Activated naive CD8-positive, alpha-beta T cell treated with anti-CD3 and anti-CD28 coated beads for 36 hours (primary cell): ENCODE measurements around the gene USP6. TPM values are rescaled to one million over a fixed set of nuclear protein-coding genes. Genes with fewer than 3 reads are reported as not detected.
A peak's percentile ranks its signal among the peaks of the same experiment; 100 is the strongest.
"Not testable (repeated sequence)": the region's sequence is repeated elsewhere in the genome, so short reads cannot be mapped to it uniquely, and the experiment has no call there.

Source experiments
- DNase-seq: peaks from one replicate; pipeline ENCODE4 v3.0.0; 2021
- H3K27ac Mint-ChIP-seq: one replicate; pipeline ENCODE4 v1.8.0; 2022; ENCODE audit warnings: mild to moderate bottlenecking, moderate library complexity, mixed read lengths
- H3K27me3 Mint-ChIP-seq: one replicate; pipeline ENCODE4 v1.8.0; 2022; ENCODE audit warnings: mild to moderate bottlenecking, mixed read lengths
- H3K36me3 Mint-ChIP-seq: one replicate; pipeline ENCODE4 v1.8.0; 2021; ENCODE audit warnings: mild to moderate bottlenecking, mixed read lengths
- H3K4me1 Mint-ChIP-seq: one replicate; pipeline ENCODE4 v1.8.0; 2021; ENCODE audit warnings: mixed read lengths
- H3K4me3 Mint-ChIP-seq: one replicate; pipeline ENCODE4 v1.8.0; 2022; ENCODE audit warnings: mild to moderate bottlenecking, moderate library complexity, mixed read lengths
- H3K9me3 Mint-ChIP-seq: one replicate; pipeline ENCODE4 v1.8.0; 2022; ENCODE audit warnings: mixed read lengths
- total RNA-seq, 2 experiments: library from RNA; stranded (reverse); gene quantifications; one replicate each; pipeline ENCODE4 v1.2.3, GENCODE V29; 2021

USP6 gene
- total RNA-seq, 2 experiments from 2014 or later, result 0.04 to 0.10 TPM

DNA sequence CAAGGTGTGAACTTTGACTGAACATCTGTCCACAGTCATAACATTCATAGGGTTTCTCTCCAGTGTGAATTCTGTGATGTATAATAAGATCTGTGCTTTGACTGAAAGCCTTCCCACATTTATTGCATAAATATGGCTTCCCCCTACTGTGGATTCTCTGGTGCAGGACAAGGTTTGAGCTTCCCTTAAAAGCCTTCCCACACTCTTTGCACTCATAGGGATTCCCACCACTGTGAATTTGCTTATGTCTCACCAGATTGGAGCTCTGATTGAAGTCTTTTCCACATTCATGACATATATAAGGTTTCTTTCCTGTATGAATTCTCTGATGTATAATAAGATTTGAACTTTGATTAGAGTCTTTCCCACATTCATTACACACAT, 67.6 kb downstream of the USP6 start:
- H3K4me3 Mint-ChIP-seq, result no peak overlapping the region
- H3K9me3 Mint-ChIP-seq, result peaks cover 73% of the 10 kb centered on the region

DNA sequence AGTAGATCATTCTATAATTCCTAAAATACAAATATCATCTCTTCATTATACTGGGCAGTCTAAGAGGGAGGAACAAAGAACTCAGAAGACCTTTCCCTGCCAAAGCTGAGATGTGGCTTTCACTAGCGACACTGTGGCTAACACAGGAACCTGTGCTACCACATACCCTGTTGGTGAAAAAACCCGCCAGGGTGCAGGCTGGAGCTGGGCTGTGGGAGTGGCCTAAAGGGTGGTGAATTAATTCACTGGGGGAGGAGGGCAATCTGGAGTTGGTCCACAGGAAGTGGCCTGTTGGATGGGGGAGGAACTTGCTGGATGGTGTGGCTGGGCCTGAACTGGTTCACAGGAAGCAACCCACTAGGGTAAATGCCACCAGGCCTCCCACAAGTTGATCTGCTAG, 68.5 kb downstream of the USP6 start:
- no peak overlapping the region for H3K4me3 Mint-ChIP-seq
- no peaks in the 10 kb centered on the region for H3K4me1 Mint-ChIP-seq
- no peak overlapping the region for H3K27ac Mint-ChIP-seq
- peaks cover 70% of the 10 kb centered on the region for H3K9me3 Mint-ChIP-seq
- peaks cover 87% of the 10 kb centered on the region for H3K36me3 Mint-ChIP-seq
- no peaks in the 10 kb centered on the region for H3K27me3 Mint-ChIP-seq
- no peak for DNase-seq

More for the DNA sequence above, 67.6 kb downstream of the USP6 start:
- Mint-ChIP-seq H3K27ac (no peak overlapping the region), H3K4me1 (no peaks in the 10 kb centered on the region), H3K27me3 (no peaks in the 10 kb centered on the region), H3K36me3 (peaks cover 89% of the 10 kb centered on the region)
- DNase-seq, result no peak

DNA sequence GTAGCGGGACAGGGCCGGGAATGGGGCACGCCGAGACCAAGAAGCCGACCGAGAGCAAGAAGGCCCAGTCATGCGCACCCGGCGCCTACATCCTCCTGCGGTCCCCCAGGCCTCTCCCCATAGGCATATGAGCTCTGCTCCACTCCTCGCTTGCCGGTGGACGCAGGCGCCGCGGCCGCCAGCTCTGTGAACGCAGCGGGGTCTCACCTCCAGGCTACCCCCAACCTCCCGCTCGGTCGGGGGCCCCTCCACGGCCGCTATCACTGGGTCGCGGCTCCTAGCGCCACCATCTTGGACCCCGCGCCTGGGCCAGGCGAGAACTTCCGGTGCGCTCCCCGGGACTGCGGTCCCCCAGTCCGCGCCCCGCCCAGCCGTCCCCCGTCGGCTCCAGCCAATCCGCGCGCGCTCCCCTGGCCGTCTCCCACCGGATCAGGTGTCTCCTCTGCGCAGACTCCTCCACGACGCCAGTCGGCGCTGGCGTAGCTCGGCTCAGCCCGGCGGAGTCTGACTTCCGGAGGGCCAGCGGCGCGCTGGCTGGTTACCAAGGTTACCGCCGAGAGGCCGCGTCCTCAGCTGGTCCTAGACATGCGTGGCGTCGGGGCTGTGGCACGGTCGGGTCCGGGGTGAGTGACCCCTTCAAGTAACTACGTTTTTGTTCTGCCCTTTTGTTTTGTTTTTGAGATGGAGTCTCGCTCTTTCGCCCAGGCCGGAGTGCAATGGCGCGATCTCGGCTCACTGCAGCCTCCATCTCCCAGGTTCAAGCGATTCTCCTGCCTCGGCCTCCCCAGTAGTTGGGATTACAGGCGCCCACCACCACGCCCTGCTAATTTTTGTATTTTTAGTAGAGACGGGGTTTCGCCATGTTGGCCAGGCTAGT, 75.9 kb downstream of the USP6 start, which contains the start of gene ZNF594:
TSS of gene ZNF594 (minus strand) at position 328 of the 877 bp plus-strand sequence. CDS start 7,612 bp downstream, outside the sequence.
- peaks cover 23% of the 10 kb centered on the region for H3K4me1 Mint-ChIP-seq
- peaks cover 26% of the 10 kb centered on the region for H3K9me3 Mint-ChIP-seq
- peak within 1 kb of the TSS; percentile 89 for H3K27ac Mint-ChIP-seq
- no peaks in the 10 kb centered on the region for H3K27me3 Mint-ChIP-seq
- peaks cover 43% of the 10 kb centered on the region for H3K36me3 Mint-ChIP-seq
- peak within 1 kb of the TSS; percentile 94 for H3K4me3 Mint-ChIP-seq
- DNase-seq, result peak; percentile 99

DNA sequence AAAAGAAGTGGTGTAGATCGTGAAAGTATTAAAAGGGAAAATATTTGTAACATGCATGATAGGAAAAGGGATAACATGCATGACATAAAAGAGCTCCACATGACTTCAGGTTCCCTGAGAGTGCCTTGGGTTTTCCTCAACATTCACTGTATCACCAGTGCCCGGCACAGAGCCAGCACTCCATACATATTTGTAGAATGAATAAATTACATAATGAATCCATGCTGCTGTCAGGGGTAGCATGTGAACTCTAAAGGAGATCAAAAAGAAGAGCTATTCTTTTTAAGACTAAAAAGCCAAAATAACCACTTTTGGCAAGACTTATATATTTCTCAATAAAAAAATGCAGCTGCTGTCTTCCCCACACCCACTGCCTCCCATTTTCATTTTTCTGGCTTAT, 78.5 kb downstream of the USP6 start:
- DNase-seq, result no peak
- peaks cover 31% of the 10 kb centered on the region for H3K4me1 Mint-ChIP-seq
- H3K9me3 Mint-ChIP-seq, result peaks cover 13% of the 10 kb centered on the region

DNA sequence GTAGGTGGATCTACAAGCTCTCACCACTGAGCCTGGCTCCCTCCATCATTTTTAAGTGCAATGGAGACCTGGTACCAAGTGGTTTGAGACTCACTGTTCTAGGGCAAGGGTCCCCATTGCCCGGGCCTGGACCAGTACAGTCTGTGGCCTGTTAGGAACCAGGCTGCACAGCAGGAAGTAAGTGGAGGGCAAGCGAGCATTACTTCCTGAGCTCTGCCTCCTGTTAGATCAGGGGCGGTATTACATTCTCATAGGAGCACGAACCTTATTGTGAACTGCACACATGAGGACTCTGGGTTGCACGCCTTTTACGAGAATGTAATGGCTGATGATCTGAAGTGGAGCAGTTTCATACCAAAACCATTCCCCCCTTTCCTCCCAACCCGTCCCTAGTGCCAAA, 82.6 kb downstream of the USP6 start:
- Mint-ChIP-seq H3K36me3 (peaks cover 2% of the 10 kb centered on the region), H3K4me3 (no peak overlapping the region), H3K9me3 (no peaks in the 10 kb centered on the region), H3K27me3 (no peaks in the 10 kb centered on the region), H3K4me1 (peaks cover 10% of the 10 kb centered on the region), H3K27ac (no peak overlapping the region)
- no peak for DNase-seq

More for the DNA sequence above, 78.5 kb downstream of the USP6 start:
- Mint-ChIP-seq H3K27ac (peak overlapping the region; percentile 66), H3K4me3 (no peak overlapping the region), H3K36me3 (peaks cover 25% of the 10 kb centered on the region), H3K27me3 (no peaks in the 10 kb centered on the region)

DNA sequence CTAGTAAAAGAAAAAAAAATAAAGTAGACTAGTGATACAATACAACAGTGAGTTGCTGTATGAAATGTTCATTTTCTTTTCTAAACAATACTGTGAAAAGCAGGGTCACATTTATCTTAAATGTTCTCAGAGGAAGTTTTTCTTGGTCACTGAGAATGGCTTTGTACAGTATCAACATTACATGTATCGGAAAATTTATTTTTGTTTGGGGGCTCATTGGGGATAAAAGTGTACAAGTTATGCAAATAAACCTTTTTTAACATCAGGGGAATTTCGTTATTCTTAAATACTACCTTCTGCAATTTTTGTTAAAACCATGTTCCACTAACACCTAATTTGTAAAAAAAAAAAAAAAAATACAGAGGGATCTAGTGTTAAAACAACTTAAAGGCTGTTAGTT, 84.5 kb downstream of the USP6 start:
- DNase-seq, result no peak
- H3K27ac Mint-ChIP-seq, result no peak overlapping the region
- H3K27me3 Mint-ChIP-seq, result no peaks in the 10 kb centered on the region
- H3K4me1 Mint-ChIP-seq, result peaks cover 17% of the 10 kb centered on the region
- no peak overlapping the region for H3K4me3 Mint-ChIP-seq
- H3K36me3 Mint-ChIP-seq, result peaks cover 8% of the 10 kb centered on the region
- H3K9me3 Mint-ChIP-seq, result no peaks in the 10 kb centered on the region

DNA sequence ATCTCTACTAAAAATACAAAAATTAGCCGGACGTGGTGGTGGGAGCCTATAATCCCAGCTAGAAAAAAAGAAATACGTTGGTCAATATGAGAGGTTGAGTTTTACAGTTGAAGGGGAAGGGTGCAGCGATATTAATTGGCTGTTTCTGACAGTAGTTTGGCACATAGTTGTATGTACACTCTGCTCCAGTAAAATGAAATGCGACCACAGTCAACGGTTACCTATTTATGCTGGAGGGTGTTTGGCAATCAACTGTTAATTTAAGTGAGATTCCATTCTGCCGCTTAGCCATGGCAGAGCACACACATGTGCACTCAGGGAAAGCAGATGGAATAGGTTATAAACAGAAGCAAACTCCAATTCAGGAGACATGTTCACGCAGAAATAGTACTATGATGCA, 85.2 kb downstream of the USP6 start:
- no peak overlapping the region for H3K4me3 Mint-ChIP-seq
- peaks cover 8% of the 10 kb centered on the region for H3K36me3 Mint-ChIP-seq
- H3K27ac Mint-ChIP-seq, result no peak overlapping the region
- no peaks in the 10 kb centered on the region for H3K9me3 Mint-ChIP-seq
- peaks cover 17% of the 10 kb centered on the region for H3K4me1 Mint-ChIP-seq
- H3K27me3 Mint-ChIP-seq, result no peaks in the 10 kb centered on the region
- DNase-seq, result no peak

DNA sequence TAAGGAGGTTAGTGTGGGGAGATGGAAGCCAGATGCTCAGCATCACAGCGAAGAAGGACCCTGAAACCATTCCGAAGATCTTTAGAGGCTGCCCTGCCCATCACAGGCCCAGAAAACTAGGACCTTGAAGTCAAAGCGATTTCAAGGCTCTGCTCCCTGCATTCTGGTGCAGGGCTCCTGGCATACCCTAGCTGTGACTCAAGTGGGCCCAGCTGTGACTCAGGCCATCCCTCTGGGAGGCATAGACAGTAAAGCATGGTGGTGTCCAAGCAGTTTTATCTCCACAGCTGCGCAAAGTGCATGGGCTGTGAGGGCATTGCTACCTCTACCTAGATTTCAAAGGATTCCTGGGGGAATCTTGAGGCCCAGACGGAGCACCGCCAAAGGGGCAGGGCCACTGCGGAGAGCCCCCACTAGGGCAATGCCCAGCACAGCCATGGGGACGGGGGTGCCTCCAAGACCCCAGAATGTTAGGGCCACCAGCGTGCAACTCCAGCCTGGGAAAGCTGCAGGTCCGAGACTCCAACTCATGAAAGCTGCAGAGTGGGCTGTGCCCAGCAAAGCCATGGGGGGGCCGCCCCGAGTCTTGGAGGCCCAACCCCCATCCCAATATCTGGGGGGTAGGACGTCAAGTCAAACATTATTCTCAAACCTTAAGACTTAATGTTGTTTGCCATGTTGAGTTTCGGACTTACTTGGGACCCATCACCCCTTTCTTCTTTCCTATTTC, 87.5 kb downstream of the USP6 start:
- H3K27me3 Mint-ChIP-seq, result no peaks in the 10 kb centered on the region
- H3K27ac Mint-ChIP-seq, result no peak overlapping the region
- H3K9me3 Mint-ChIP-seq, result no peaks in the 10 kb centered on the region
- DNase-seq, result no peak
- H3K4me1 Mint-ChIP-seq, result peaks cover 10% of the 10 kb centered on the region
- H3K4me3 Mint-ChIP-seq, result no peak overlapping the region
- H3K36me3 Mint-ChIP-seq, result peaks cover 6% of the 10 kb centered on the region

DNA sequence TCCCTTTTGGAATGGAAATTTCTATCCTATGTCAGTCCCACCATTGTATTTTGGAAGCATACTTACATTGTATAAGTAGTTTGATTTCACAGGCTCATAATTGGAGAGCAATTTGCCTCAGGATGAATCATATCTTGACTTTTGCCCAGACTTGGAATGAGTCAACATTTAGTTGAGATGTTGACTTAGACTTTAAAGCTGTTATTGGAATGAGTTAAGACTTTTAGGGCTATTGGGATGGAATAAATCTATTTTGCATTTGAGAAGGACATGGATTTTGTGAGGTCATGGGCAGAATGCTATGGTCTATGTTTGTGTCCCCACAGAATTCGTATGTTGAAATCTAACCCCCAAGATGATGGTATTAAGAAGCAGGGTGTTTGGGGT, 88.1 kb downstream of the USP6 start:
- peaks cover 9% of the 10 kb centered on the region for H3K4me1 Mint-ChIP-seq
- no peak overlapping the region for H3K27ac Mint-ChIP-seq
- no peak for DNase-seq
- H3K9me3 Mint-ChIP-seq, result no peaks in the 10 kb centered on the region
- no peak overlapping the region for H3K4me3 Mint-ChIP-seq
- H3K27me3 Mint-ChIP-seq, result no peaks in the 10 kb centered on the region
- peaks cover 6% of the 10 kb centered on the region for H3K36me3 Mint-ChIP-seq

DNA sequence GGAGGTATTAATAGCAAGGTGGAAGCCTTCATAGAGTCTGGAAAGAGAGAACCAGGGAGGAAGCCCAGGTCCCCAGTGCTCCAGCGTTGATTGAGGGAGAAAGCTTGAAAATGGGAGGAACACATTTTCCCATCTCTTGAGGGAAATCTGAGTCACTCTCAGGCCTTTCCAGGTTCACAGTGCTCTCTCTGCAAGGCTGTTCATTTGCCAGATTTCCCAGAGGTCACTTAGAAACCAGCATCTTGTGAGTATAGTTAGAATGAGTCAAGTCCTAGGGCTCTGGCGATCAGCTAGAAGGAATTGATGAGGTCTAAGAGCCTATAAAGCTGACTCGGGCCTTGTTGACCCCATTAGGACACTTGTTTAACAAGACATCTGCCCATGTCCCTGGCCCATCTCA, 93.6 kb downstream of the USP6 start:
- Mint-ChIP-seq H3K4me3 (no peak overlapping the region), H3K9me3 (no peaks in the 10 kb centered on the region), H3K27ac (no peak overlapping the region), H3K36me3 (no peaks in the 10 kb centered on the region), H3K27me3 (no peaks in the 10 kb centered on the region), H3K4me1 (peaks cover 21% of the 10 kb centered on the region)
- no peak for DNase-seq

DNA sequence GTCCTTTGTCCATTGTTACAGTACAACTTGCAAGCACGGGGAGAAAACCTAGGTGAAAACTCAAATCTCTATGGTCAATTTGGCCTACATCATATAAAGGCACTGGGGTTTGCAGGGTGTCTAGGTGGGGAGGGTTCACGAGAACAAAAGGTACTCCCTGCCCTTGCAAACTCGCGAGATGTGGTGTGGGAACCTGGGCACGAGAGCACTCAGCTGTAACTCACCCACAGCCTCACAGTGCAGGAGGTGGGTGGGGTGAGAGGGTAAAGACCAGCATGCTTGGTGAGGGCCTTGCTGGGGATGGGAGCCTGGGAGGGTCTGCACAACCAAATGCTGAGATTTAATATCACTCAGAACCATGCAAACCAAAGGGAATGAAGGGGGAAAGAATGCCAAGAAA, 94.3 kb downstream of the USP6 start:
- no peaks in the 10 kb centered on the region for H3K36me3 Mint-ChIP-seq
- no peak overlapping the region for H3K27ac Mint-ChIP-seq

DNA sequence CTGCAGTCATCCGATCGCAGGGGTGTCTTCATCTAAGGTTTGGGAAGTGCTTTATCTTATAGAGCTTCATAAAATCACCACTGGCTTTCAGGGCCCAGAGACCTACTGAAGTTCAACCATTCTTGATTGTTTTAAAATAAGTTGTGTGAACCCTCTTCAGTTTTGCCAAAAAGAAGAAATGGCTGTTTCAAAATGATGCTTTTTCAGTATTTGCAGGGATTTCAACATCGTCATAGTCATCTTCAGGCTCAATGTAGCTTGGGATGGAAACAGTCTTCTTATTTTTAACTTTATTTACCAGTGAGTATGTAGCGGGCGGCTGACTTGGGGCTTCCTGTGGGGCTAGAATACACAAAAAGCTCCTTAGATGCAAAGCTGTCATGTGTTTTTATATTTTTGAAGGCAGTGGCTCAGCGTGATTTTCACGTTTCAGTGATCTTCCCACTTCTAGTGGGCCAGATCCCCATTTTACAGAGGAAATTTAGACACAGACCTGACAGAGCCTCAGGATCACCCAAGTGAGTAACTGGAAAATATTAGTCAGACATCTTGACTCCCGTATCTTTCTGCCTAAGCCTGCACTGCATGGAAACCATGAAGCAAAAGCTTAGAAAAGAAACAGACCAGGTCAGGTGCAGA, 94.9 kb downstream of the USP6 start:
- H3K4me3 Mint-ChIP-seq, result no peak overlapping the region
- H3K9me3 Mint-ChIP-seq, result no peaks in the 10 kb centered on the region
- no peaks in the 10 kb centered on the region for H3K27me3 Mint-ChIP-seq
- no peak for DNase-seq
- no peaks in the 10 kb centered on the region for H3K36me3 Mint-ChIP-seq
- H3K4me1 Mint-ChIP-seq, result peaks cover 21% of the 10 kb centered on the region
- H3K27ac Mint-ChIP-seq, result peak overlapping the region; percentile 54

More for the DNA sequence above, 94.3 kb downstream of the USP6 start:
- no peak for DNase-seq
- Mint-ChIP-seq H3K4me1 (peaks cover 21% of the 10 kb centered on the region), H3K9me3 (no peaks in the 10 kb centered on the region), H3K27me3 (no peaks in the 10 kb centered on the region), H3K4me3 (no peak overlapping the region)

DNA sequence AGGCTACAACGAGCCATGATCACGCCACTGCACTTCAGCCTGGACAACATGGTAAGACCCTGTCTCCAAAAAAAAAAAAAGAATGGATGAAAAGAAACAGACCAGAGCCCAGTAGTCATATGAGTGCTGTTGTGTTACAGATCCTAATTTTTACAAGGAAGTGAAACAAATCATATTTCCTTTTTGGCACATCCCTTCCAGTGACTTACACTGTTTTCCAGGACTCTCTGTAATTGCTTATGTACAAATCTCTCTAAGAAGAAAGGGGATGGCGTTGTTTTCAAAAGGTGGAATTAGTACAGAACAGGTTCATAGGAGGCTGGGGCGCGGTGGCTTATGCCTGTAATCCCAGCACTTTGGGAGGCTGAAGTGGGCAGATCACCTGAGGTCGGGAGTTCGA, 95.6 kb downstream of the USP6 start:
- no peak overlapping the region for H3K4me3 Mint-ChIP-seq
- H3K9me3 Mint-ChIP-seq, result no peaks in the 10 kb centered on the region
- DNase-seq, result no peak
- H3K36me3 Mint-ChIP-seq, result no peaks in the 10 kb centered on the region
- H3K27ac Mint-ChIP-seq, result peak overlapping the region; percentile 54
- peaks cover 21% of the 10 kb centered on the region for H3K4me1 Mint-ChIP-seq
- no peaks in the 10 kb centered on the region for H3K27me3 Mint-ChIP-seq

DNA sequence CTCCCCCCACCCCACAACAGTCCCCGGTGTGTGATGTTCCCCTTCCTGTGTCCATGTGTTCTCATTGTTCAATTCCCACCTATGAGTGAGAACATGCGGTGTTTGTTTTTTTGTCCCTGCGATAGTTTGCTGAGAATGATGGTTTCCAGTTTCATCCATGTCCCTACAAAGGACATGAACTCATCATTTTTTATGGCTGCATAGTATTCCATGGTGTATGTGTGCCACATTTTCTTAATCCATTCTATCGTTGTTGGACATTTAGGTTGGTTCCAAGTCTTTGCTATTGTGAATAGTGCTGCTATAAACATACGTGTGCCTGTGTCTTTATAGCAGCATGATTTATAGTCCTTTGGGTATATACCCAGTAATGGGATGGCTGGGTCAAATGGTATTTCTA, 101.7 kb downstream of the USP6 start:
- not testable (repeated sequence) for H3K4me3 Mint-ChIP-seq, DNase-seq, H3K9me3 Mint-ChIP-seq, H3K27me3 Mint-ChIP-seq, H3K27ac Mint-ChIP-seq, H3K36me3 Mint-ChIP-seq
- H3K4me1 Mint-ChIP-seq, result peaks cover 16% of the 10 kb centered on the region

DNA sequence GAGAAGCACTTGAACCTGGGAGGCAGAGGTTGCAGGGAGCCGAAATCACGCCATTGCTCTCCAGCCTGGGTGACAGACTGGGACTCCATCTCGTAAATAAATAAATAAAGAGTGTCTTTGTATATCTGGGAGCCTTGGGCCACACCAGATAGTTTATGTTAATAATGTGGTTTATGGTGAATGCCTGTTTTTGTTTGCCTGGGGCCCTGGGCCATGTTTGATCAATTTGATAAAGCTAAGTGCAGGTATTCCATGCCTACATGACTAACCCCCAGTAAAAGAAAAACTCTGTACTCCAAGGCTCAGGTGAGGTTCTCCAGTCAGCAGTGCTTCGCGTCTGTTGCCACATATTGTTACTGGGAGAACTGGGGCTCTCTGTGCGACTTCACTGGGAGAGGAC, 103.7 kb downstream of the USP6 start:
- no peak for DNase-seq
- Mint-ChIP-seq H3K27ac (no peak overlapping the region), H3K4me3 (no peak overlapping the region), H3K9me3 (no peaks in the 10 kb centered on the region), H3K4me1 (peaks cover 15% of the 10 kb centered on the region), H3K27me3 (no peaks in the 10 kb centered on the region), H3K36me3 (peaks cover 4% of the 10 kb centered on the region)
